H1 (cell line): ENCODE data around the gene TEX36. TPM values are rescaled to one million over a fixed set of nuclear protein-coding genes. Genes with fewer than 3 reads are reported as not detected.
A peak's percentile ranks its signal among the peaks of the same experiment; 100 is the strongest.

Source experiments
- CTCF ChIA-PET: fragments of 300-600 bp; sonication (Branson Sonifier 250); formaldehyde crosslinking; loops from one replicate; lab custom pipeline; 2021; ENCODE audit not compliant: partially characterized antibody; lab: Charles Lee
- POLR2A ChIA-PET: fragments of 300-600 bp; sonication (Branson Sonifier 250); formaldehyde crosslinking; loops from one replicate; lab custom pipeline; 2021; ENCODE audit warnings: inconsistent platforms; ENCODE audit not compliant: partially characterized antibody; lab: Charles Lee
- DNase-seq, 2 experiments: peaks; one replicate each; pipeline versions ENCODE4 v3.0.0 to v3.0.0-alpha.2; 2010 to 2022; ENCODE audit warnings: low spot score in 2 of 2, low read depth in 1 of 2, mixed read lengths in 1 of 2
- FAIRE-seq: peaks from 2 replicates; lab custom pipeline; 2011; peaks lifted over from hg19 to GRCh38; lab: Jason Lieb, UNC
- H2AFZ ChIP-seq: 2 replicates; pipeline ENCODE4 v1.8.1; 2012; ENCODE audit warnings: low read length, inconsistent platforms
- H2AK5ac ChIP-seq: 2 replicates; pipeline ENCODE4 v1.6.1; 2013; ENCODE audit warnings: low read depth, low read length
- H2BK120ac ChIP-seq: replicated peaks from 2 replicates; pipeline ENCODE3; 2013; ENCODE audit warnings: low read depth, low read length, inconsistent platforms
- H2BK12ac ChIP-seq: 2 replicates; pipeline ENCODE4 v1.6.1; 2013; ENCODE audit warnings: low read depth, low read length
- H2BK15ac ChIP-seq: 2 replicates; pipeline ENCODE4 v1.6.1; 2013; ENCODE audit warnings: low read length
- H2BK20ac ChIP-seq: 2 replicates; pipeline ENCODE4 v1.6.1; 2013; ENCODE audit warnings: low read length
- H2BK5ac ChIP-seq: 2 replicates; pipeline ENCODE4 v1.6.1; 2013; ENCODE audit warnings: low read depth, low read length
- H3K14ac ChIP-seq: 2 replicates; pipeline ENCODE4 v1.6.1; 2013; ENCODE audit warnings: inconsistent platforms; ENCODE audit not compliant: insufficient read length
- H3K18ac ChIP-seq: 2 replicates; pipeline ENCODE4 v1.6.1; 2013; ENCODE audit warnings: low read length; ENCODE audit errors: extremely low read depth
- H3K23ac ChIP-seq: 2 replicates; pipeline ENCODE4 v1.6.1; 2013; ENCODE audit warnings: inconsistent platforms; ENCODE audit not compliant: insufficient read length
- H3K23me2 ChIP-seq: 2 replicates; pipeline ENCODE4 v1.6.1; 2013; ENCODE audit warnings: low read depth, low read length
- H3K27ac ChIP-seq: 2 replicates; pipeline ENCODE4 v1.6.1; 2011; ENCODE audit warnings: low read depth, low read length, inconsistent platforms
- H3K27me3 ChIP-seq, 4 experiments: replicated peaks in 1 of 4; 1 replicate in 1 of 4; 2 replicates in 3 of 4; pipeline versions ENCODE4 v1.6.1 to v1.8.1; 2011 to 2013; ENCODE audit warnings: low read length in 3 of 4, mild to moderate bottlenecking in 3 of 4, inconsistent platforms in 2 of 4, mixed read lengths in 2 of 4, moderate library complexity in 1 of 4; ENCODE audit not compliant: control insufficient read depth in 3 of 4, insufficient read depth in 3 of 4; ENCODE audit errors: extremely low read depth in 1 of 4
- H3K36me3 ChIP-seq, 4 experiments: 2 replicates each; pipeline versions ENCODE4 v1.6.1 to v1.8.1; 2011 to 2013; ENCODE audit warnings: mild to moderate bottlenecking in 4 of 4, low read length in 3 of 4, moderate library complexity in 2 of 4, control low read depth in 1 of 4, inconsistent platforms in 1 of 4; ENCODE audit not compliant: insufficient read depth in 4 of 4, control insufficient read depth in 2 of 4
- H3K4ac ChIP-seq: replicated peaks from 2 replicates; pipeline ENCODE3; 2013; ENCODE audit warnings: low read length, low read depth, mixed read lengths, inconsistent platforms; ENCODE audit not compliant: insufficient read length
- H3K4me1 ChIP-seq, 4 experiments: replicated peaks in 1 of 4; 1 replicate in 1 of 4; 2 replicates in 3 of 4; pipeline versions ENCODE4 v1.6.1 to v1.8.1; 2011 to 2013; ENCODE audit warnings: low read length in 3 of 4, inconsistent platforms in 2 of 4, mixed read lengths in 1 of 4; ENCODE audit not compliant: insufficient read depth in 4 of 4, control insufficient read depth in 3 of 4
- H3K4me2 ChIP-seq, 2 experiments: 2 replicates each; pipeline versions ENCODE4 v1.6.1 to v1.8.1; 2011 to 2013; ENCODE audit warnings: low read depth in 2 of 2, low read length in 2 of 2, control low read depth in 1 of 2, inconsistent platforms in 1 of 2, mild to moderate bottlenecking in 1 of 2; ENCODE audit not compliant: insufficient read depth in 1 of 2
- H3K4me3 ChIP-seq, 4 experiments: fragments of 200-600, 300-600 bp in 1 of 4; sonication (generic), shearing (Covaris generic), sonication (Bioruptor Twin) in 1 of 4; 2 replicates each; pipeline versions ENCODE4 v1.5.1 to v1.8.1; 2011 to 2016; ENCODE audit warnings: low read length in 4 of 4, low read depth in 3 of 4, control low read depth in 2 of 4, inconsistent platforms in 2 of 4, mild to moderate bottlenecking in 2 of 4, mixed read lengths in 1 of 4, moderate library complexity in 1 of 4; ENCODE audit not compliant: insufficient read depth in 2 of 4; ENCODE audit errors: extremely low read depth in 1 of 4
- H3K56ac ChIP-seq: replicated peaks from 2 replicates; pipeline ENCODE3; 2013; ENCODE audit warnings: low read depth, mild to moderate bottlenecking, mixed read lengths, low read length, inconsistent platforms; ENCODE audit not compliant: insufficient read length
- H3K79me1 ChIP-seq: 2 replicates; pipeline ENCODE4 v1.6.1; 2013; ENCODE audit warnings: low read depth, low read length, control low read depth
- H3K79me2 ChIP-seq, 2 experiments: 2 replicates each; pipeline versions ENCODE4 v1.6.1 to v1.8.1; 2012 to 2013; ENCODE audit warnings: low read length in 2 of 2, mild to moderate bottlenecking in 2 of 2, inconsistent platforms in 1 of 2; ENCODE audit not compliant: insufficient read depth in 2 of 2, control insufficient read depth in 1 of 2
- H3K9ac ChIP-seq, 4 experiments: replicated peaks in 1 of 4; 1 replicate in 1 of 4; 2 replicates in 3 of 4; pipeline versions ENCODE4 v1.6.1 to v1.8.1; 2011 to 2013; ENCODE audit warnings: low read depth in 3 of 4, low read length in 3 of 4, control low read depth in 2 of 4, mild to moderate bottlenecking in 2 of 4, moderate library complexity in 2 of 4, inconsistent platforms in 1 of 4; ENCODE audit errors: extremely low read depth in 1 of 4
- H3K9me3 ChIP-seq, 2 experiments: 2 replicates each; pipeline versions ENCODE4 v1.6.1 to v1.8.1; 2012 to 2013; ENCODE audit warnings: mild to moderate bottlenecking in 2 of 2, moderate library complexity in 2 of 2, control low read depth in 1 of 2, inconsistent platforms in 1 of 2, low read depth in 1 of 2, low read length in 1 of 2, mixed read lengths in 1 of 2; ENCODE audit not compliant: insufficient read depth in 2 of 2
- H4K20me1 ChIP-seq, 2 experiments: replicated peaks in 1 of 2; 2 replicates each; pipeline versions ENCODE3 to v1.8.1; 2011 to 2013; ENCODE audit warnings: inconsistent platforms in 2 of 2, low read length in 2 of 2, mild to moderate bottlenecking in 1 of 2; ENCODE audit not compliant: insufficient read depth in 2 of 2, control insufficient read depth in 1 of 2
- H4K5ac ChIP-seq: 2 replicates; pipeline ENCODE4 v1.6.1; 2013; ENCODE audit warnings: low read length, low read depth, mixed read lengths, inconsistent platforms; ENCODE audit not compliant: insufficient read length
- H4K8ac ChIP-seq: 2 replicates; pipeline ENCODE4 v1.8.0; 2013; ENCODE audit warnings: mild to moderate bottlenecking, moderate library complexity, low read length, inconsistent platforms; ENCODE audit not compliant: insufficient read depth; ENCODE audit errors: extremely low read depth
- H4K91ac ChIP-seq: replicated peaks from 2 replicates; pipeline ENCODE3; 2013; ENCODE audit warnings: low read length, mixed read lengths, inconsistent platforms; ENCODE audit not compliant: insufficient read length
- CBX5 ChIP-seq: fragments of 300-800, 300-1000 bp; sonication (generic); IDR thresholded peaks from 2 replicates; pipeline ENCODE4 v1.7.1; 2016; ENCODE audit warnings: antibody characterized with exemption, low read length, low read depth
- CEBPB ChIP-seq: IDR thresholded peaks from 2 replicates; pipeline ENCODE4 v1.6.1; 2012; ENCODE audit warnings: low read depth, low read length
- E2F6 ChIP-seq: IDR thresholded peaks from 2 replicates; pipeline ENCODE4 v1.6.1; 2012; ENCODE audit warnings: inconsistent platforms
- EZH2 ChIP-seq: fragments of 200-600 bp; sonication (generic); IDR thresholded peaks from 2 replicates; pipeline ENCODE4 v1.7.1; 2012; ENCODE audit warnings: low read depth, mild to moderate bottlenecking, moderate library complexity, low read length, inconsistent platforms; ENCODE audit not compliant: severe bottlenecking
- GABPA ChIP-seq: IDR thresholded peaks from 2 replicates; pipeline ENCODE4 v1.6.1; 2011; ENCODE audit warnings: mild to moderate bottlenecking, low read length, moderate library complexity, borderline replicate concordance; ENCODE audit not compliant: insufficient read depth
- GTF2F1 ChIP-seq: IDR thresholded peaks from 2 replicates; pipeline ENCODE4 v1.6.1; 2012; ENCODE audit warnings: low read depth, low read length, improper control_type of control experiment, borderline replicate concordance
- NANOG ChIP-seq: IDR thresholded peaks from 2 replicates; pipeline ENCODE4 v1.6.1; 2011; ENCODE audit warnings: low read length, low read depth, mild to moderate bottlenecking, inconsistent platforms; ENCODE audit not compliant: insufficient read depth, poor library complexity, severe bottlenecking
- NRF1 ChIP-seq: IDR thresholded peaks from 2 replicates; pipeline ENCODE4 v1.6.1; 2011; ENCODE audit warnings: mild to moderate bottlenecking, low read depth, low read length, improper control_type of control experiment
- POLR2AphosphoS5 ChIP-seq: IDR thresholded peaks from 2 replicates; pipeline ENCODE4 v1.6.1; 2011; ENCODE audit warnings: low read depth, low read length
- RXRA ChIP-seq: IDR thresholded peaks from 2 replicates; pipeline ENCODE4 v1.6.1; 2011; ENCODE audit warnings: low read depth, mild to moderate bottlenecking, low read length, moderate library complexity; ENCODE audit not compliant: insufficient read depth
- WGBS, 2 experiments: shearing (Covaris generic) in 1 of 2; methylation state at CpG; one replicate each; pipeline versions ENCODE4 v1.1.6 to v1.1.7; 2013 to 2015; ENCODE audit warnings: low lambda C conversion rate in 2 of 2, mixed read lengths in 2 of 2, inconsistent platforms in 1 of 2, low coverage in 1 of 2, missing lambda C conversion rate in 1 of 2; ENCODE audit not compliant: insufficient replicate concordance in 2 of 2, insufficient coverage in 1 of 2, insufficient read length in 1 of 2; ENCODE audit errors: extremely low coverage in 1 of 2, missing lambda C conversion rate in 1 of 2; 5-methylcytosine and 5-hydroxymethylcytosine counted together
- polyA plus RNA-seq, 7 experiments: library from polyadenylated mRNA; depleted of rRNA in 3 of 7; stranded (reverse) in 5 of 7; unstranded in 2 of 7; fragments of >200 nt in 5 of 7; fragments of 200-250 nt in 2 of 7; gene quantifications; 1 replicate in 5 of 7; 2 replicates in 1 of 7; 4 replicates in 1 of 7; pipeline versions ENCODE4 v1.2.1 to v1.2.3, GENCODE V29; 2011 to 2013; ENCODE audit warnings: missing spikeins in 2 of 7, mixed read lengths in 2 of 7
- total RNA-seq: library from RNA; stranded (reverse); fragmentation: NEBNext Ultra II Directional; extraction: Animal tissue kit (Norgen Biotek cat#: 25700); gene quantifications from 2 replicates; pipeline ENCODE4 v1.2.1, GENCODE V29; 2021
- TF ChIP-seq, protein P1 (sequence below): IDR thresholded peaks from 2 replicates; pipeline ENCODE4 v1.6.1; 2012; ENCODE audit warnings: low read length, inconsistent platforms

The TEX36 gene
- total and polyA plus RNA-seq, 2 of the 8 experiments (the other 6 are each of a cell fraction or from before 2014, with no cell fraction given): not detected

DNA sequence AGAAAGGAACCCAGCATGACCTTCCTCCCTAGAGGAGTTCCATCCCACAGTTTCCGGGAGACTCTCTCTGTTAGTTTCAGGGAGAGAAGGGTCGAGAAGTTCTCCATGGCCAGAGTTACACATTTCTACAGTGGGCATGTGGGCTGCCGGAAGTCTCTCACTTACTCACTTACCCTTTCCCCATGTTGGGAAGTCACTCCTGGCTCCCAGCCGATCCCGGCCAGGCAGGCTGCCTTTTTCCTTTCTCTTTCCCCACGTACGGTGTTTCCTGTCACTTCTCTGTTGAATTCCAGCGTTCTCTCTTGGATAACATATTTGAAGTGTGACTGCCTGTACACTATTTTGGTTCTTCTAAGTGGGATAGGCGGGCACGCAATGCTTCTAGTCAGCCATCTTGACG is 3.5 kb downstream of the TEX36 start:
- no peaks in the 10 kb centered on the region for H3K79me1 ChIP-seq
- H2BK120ac ChIP-seq: no peak overlapping the region
- no peak overlapping the region for H2BK15ac ChIP-seq
- H2BK5ac ChIP-seq: no peak overlapping the region
- H3K36me3 ChIP-seq: no peaks in the 10 kb centered on the region
- no peak overlapping the region for H3K4ac ChIP-seq
- H3K79me2 ChIP-seq: no peaks in the 10 kb centered on the region
- no peak overlapping the region for H3K4me3 ChIP-seq
- H2BK12ac ChIP-seq: no peak overlapping the region
- no peak overlapping the region for H3K9ac ChIP-seq
- no peak overlapping the region for H4K8ac ChIP-seq
- no peaks in the 10 kb centered on the region; a peak in 1 of 7 replicates for H3K4me1 ChIP-seq
- ChIA-PET CTCF (interaction anchor here (1.6 kb wide), 1 partner anchor 231 kb away, joined by 3 read pairs; no protein-coding TSS in a partner anchor), POLR2A (no interaction called here)
- H3K4me2 ChIP-seq: no peak overlapping the region
- no peak overlapping the region for H3K14ac ChIP-seq
- H3K18ac ChIP-seq: no peak overlapping the region; the same call in 1 of the 2 replicates
- DNase-seq (no peak), FAIRE-seq (no peak)
- no peak overlapping the region for H4K5ac ChIP-seq
- no peaks in the 10 kb centered on the region for H4K20me1 ChIP-seq
- no peak overlapping the region for H2BK20ac ChIP-seq
- TF ChIP-seq POLR2AphosphoS5: no peak
- TF ChIP-seq CBX5: no peak
- TF ChIP-seq NANOG: no peak
- TF ChIP-seq E2F6: no peak
- no peak for TF ChIP-seq CEBPB
- no peak for TF ChIP-seq EZH2
- TF ChIP-seq GABPA: no peak
- no peak for TF ChIP-seq GTF2F1
- no peak for TF ChIP-seq NRF1
- TF ChIP-seq RXRA: no peak
- TF ChIP-seq, protein P1, sequence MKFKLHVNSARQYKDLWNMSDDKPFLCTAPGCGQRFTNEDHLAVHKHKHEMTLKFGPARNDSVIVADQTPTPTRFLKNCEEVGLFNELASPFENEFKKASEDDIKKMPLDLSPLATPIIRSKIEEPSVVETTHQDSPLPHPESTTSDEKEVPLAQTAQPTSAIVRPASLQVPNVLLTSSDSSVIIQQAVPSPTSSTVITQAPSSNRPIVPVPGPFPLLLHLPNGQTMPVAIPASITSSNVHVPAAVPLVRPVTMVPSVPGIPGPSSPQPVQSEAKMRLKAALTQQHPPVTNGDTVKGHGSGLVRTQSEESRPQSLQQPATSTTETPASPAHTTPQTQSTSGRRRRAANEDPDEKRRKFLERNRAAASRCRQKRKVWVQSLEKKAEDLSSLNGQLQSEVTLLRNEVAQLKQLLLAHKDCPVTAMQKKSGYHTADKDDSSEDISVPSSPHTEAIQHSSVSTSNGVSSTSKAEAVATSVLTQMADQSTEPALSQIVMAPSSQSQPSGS: no peak
- no peak overlapping the region for H4K91ac ChIP-seq
- 89% methylated on average over 11 of the region's 11 CpGs; no CpG with 5 or more reads in 1 of the 2 experiments for WGBS, 2 experiments
- no peaks in the 10 kb centered on the region for H3K23me2 ChIP-seq
- no peak overlapping the region for H3K23ac ChIP-seq
- no peak overlapping the region for H3K27ac ChIP-seq
- no peak overlapping the region for H2AK5ac ChIP-seq
- H3K56ac ChIP-seq: no peak overlapping the region
- H3K9me3 ChIP-seq: no peaks in the 10 kb centered on the region
- H3K27me3 ChIP-seq: no peaks in the 10 kb centered on the region
- H2AFZ ChIP-seq: peak overlapping the region; percentile 72
